GM12892 (cell line): ENCODE results near the gene TRMT2B.

Experiments
- POLR2A ChIP-seq: IDR thresholded peaks from 2 replicates; pipeline ENCODE4 v1.6.1; 2011; ENCODE audit warnings: low read depth, low read length, control low read depth
- POLR2AphosphoS5 ChIP-seq: IDR thresholded peaks from 2 replicates; pipeline ENCODE4 v1.6.1; 2011; ENCODE audit warnings: low read depth, low read length, control low read depth
- TAF1 ChIP-seq: IDR thresholded peaks from 2 replicates; pipeline ENCODE4 v1.6.1; 2011; ENCODE audit warnings: low read depth, mild to moderate bottlenecking, control low read depth, low read length, borderline replicate concordance

- TF ChIP-seq POLR2A (no peak), POLR2AphosphoS5 (no peak), TAF1 (no peak)
Observed at GRCh38 chrX:101079736-101080270, 27.9 kb upstream of the TRMT2B start.
